ENCODE measurements around the gene SLTM.
"Not testable (repeated sequence)": the region's sequence is repeated elsewhere in the genome, so short reads cannot be mapped to it uniquely, and the experiment has no call there.

The SLTM gene

GRCh38 chr15:58873267-58873666 is 60.2 kb downstream of the SLTM start:
- DNase-seq = peak; percentile 52

GRCh38 chr15:58870451-58870850 is 63.0 kb downstream of the SLTM start:
- DNase-seq = peak; percentile 63

- DNase-seq = no peak
These were observed 65.6 kb downstream of the SLTM start for GRCh38 chr15:58867926-58868325.

GRCh38 chr15:58865425-58865880 is 68.0 kb downstream of the SLTM start:
- DNase-seq = no peak

- no peak for DNase-seq
These were observed 68.7 kb downstream of the SLTM start for GRCh38 chr15:58864602-58865424.

GRCh38 chr15:58862326-58862725 is 71.2 kb downstream of the SLTM start:
- DNase-seq = no peak

GRCh38 chr15:58856621-58857020 is 76.9 kb downstream of the SLTM start:
- DNase-seq = not testable (repeated sequence)

- no peak for DNase-seq
These were observed 77.4 kb downstream of the SLTM start for GRCh38 chr15:58856086-58856485.

- DNase-seq = no peak
These were observed 78.9 kb downstream of the SLTM start for GRCh38 chr15:58854593-58854992.

GRCh38 chr15:58852347-58852746 is 81.1 kb downstream of the SLTM start:
- DNase-seq = no peak

- not testable (repeated sequence) for DNase-seq
These were observed 82.3 kb downstream of the SLTM start for GRCh38 chr15:58851205-58851604.

GRCh38 chr15:58842713-58843396 is 90.6 kb downstream of the SLTM start:
- no peak for DNase-seq

GRCh38 chr15:58840048-58840447 is 93.4 kb downstream of the SLTM start:
- DNase-seq = no peak

GRCh38 chr15:58839485-58839884 is 94.0 kb downstream of the SLTM start:
- DNase-seq = no peak

GRCh38 chr15:58833681-58834426 is 99.6 kb downstream of the SLTM start:
- peak; percentile 29 for DNase-seq

GRCh38 chr15:58830556-58830955 is 102.9 kb downstream of the SLTM start:
- no peak for DNase-seq

All from MV-4-11 (cell line).